Astrocyte of the spinal cord (primary cell): ENCODE data around the gene OR52J3.

Source experiments
- DNase-seq: peaks from one replicate; pipeline ENCODE4 v3.0.0; 2011; ENCODE audit warnings: low read depth, low spot score
- H3K4me3 ChIP-seq: 2 replicates; pipeline ENCODE4 v1.5.1; 2011; ENCODE audit warnings: low read depth, mild to moderate bottlenecking, low read length, moderate library complexity
- in situ Hi-C: cut with HindIII; loops from 2 replicates; pipeline ENCODE4 v1.10.0; 2017; ENCODE audit warnings: low sequenced_read_pairs
- TF ChIP-seq, protein P1 (sequence below): IDR thresholded peaks from 2 replicates; pipeline ENCODE4 v1.5.1; 2012; ENCODE audit warnings: low read depth, mild to moderate bottlenecking, low read length, inconsistent platforms

OR52J3 gene

GRCh38 chr11:5083602-5084001 is 37.3 kb downstream of the OR52J3 start:
- in situ Hi-C loops: no loop called here
- H3K4me3 ChIP-seq: no peak overlapping the region
- DNase-seq: no peak
- TF ChIP-seq, protein P1, sequence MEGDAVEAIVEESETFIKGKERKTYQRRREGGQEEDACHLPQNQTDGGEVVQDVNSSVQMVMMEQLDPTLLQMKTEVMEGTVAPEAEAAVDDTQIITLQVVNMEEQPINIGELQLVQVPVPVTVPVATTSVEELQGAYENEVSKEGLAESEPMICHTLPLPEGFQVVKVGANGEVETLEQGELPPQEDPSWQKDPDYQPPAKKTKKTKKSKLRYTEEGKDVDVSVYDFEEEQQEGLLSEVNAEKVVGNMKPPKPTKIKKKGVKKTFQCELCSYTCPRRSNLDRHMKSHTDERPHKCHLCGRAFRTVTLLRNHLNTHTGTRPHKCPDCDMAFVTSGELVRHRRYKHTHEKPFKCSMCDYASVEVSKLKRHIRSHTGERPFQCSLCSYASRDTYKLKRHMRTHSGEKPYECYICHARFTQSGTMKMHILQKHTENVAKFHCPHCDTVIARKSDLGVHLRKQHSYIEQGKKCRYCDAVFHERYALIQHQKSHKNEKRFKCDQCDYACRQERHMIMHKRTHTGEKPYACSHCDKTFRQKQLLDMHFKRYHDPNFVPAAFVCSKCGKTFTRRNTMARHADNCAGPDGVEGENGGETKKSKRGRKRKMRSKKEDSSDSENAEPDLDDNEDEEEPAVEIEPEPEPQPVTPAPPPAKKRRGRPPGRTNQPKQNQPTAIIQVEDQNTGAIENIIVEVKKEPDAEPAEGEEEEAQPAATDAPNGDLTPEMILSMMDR: no peak

DNA sequence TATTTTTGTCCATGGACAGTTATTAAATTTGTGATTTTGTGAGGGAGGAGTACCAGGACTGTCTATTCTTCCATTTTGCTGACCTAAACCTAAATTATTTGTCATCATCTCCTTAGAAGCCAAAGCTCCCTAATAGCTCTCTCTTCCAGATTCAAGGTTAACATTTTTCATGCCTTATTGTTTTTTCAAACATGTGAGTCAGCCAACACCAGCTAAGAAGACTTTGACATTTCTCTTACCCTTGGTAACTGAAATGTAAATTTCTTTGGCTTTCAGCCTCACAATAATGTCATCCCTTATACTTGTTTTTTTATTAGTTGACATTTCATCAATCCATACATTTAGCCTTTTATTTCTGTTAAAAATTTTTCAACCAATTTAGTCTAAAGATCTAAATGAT is 42.2 kb downstream of the OR52J3 start:
- TF ChIP-seq, protein P1: no peak
- in situ Hi-C loops: no loop called here
- DNase-seq: no peak
- no peak overlapping the region for H3K4me3 ChIP-seq

DNA sequence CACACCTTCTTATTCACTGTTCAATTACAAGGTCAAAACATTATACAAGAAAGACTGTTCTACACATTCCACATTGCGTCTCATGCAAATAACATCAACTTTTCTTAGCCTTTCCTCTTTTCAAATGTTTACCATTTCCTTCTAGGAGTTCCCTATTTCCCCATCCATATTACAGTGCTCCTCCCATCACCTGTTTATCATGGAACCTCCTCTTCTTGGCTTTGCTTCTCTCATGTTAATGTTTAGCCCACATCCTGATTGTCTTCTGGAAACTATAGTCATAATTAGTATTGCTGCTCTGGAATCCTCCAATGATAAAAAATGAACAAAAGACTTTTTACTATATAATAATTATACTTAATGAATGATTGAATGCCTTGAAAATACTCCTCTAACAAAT is 44.3 kb downstream of the OR52J3 start:
- DNase-seq: no peak
- in situ Hi-C loops: no loop called here
- TF ChIP-seq, protein P1: no peak
- no peak overlapping the region for H3K4me3 ChIP-seq

DNA sequence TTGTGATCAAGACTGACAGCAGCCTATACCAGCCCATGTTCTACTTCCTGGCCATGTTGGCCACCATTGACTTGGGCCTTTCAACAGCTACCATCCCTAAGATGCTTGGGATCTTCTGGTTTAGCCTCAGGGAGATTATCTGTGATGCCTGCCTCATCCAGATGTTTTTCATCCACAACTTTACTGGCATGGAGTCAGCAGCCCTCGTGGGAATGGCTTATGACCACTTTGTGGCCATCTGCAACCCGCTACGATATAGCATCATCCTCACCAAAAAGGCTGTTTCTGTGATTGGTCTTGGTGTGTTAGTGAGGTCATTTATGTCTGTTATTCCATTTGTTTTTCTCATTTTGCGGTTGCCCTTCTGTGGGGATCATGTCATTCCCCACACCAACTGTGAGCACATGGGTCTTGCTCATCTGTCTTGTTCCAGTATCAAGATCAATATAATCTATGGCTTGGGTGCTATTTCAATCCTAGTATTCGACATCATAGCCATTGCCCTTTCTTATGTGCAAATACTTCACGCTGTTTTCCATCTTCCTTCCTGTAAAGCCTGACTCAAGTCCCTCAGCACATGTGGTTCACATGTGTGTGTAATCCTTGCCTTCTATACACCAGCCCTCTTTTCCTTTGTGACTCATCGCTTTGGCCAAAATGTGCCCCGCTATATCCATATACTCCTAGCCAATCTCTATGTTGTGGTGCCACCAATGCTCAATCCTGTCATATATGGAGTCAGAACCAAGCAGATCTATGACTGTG is 46.7 kb downstream of the OR52J3 start:
- TF ChIP-seq, protein P1: no peak
- DNase-seq: no peak
- H3K4me3 ChIP-seq: no peak overlapping the region
- in situ Hi-C loops: no loop called here

DNA sequence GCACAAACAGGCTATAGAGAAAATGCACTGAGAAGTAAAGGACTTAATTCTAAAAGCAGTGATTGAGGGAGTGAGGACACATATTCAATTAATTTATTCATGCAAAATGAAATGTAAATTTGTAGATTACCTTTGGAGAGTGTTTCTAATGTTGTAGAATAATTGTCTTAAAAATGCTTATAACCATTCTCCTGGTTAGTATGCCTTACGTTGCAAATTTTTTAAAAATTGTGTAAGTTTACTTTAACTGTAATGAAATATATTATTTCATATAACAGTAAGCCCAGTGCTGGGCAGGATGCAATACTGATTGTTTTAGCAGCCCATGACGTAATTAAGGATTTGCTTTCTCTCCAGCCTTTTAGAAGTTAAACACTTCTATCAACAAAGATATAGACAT is 49.7 kb downstream of the OR52J3 start:
- DNase-seq: no peak
- TF ChIP-seq, protein P1: no peak
- in situ Hi-C loops: no loop called here
- H3K4me3 ChIP-seq: no peak overlapping the region
